ENCODE results near the gene IGFBP6.

The IGFBP6 gene

GRCh38 chr12:53054112-53054878, 43.2 kb upstream of the IGFBP6 start:
- TF ChIP-seq GATA1 (IDR thresholded peaks at IDR 0.05; ENCODE audit: low read depth, low read length) = no peak
- no peak for TF ChIP-seq POLR2A (IDR thresholded peaks at IDR 0.05; ENCODE audit: low read length)
- DNase-seq = peak; percentile 88 to 93

DNA sequence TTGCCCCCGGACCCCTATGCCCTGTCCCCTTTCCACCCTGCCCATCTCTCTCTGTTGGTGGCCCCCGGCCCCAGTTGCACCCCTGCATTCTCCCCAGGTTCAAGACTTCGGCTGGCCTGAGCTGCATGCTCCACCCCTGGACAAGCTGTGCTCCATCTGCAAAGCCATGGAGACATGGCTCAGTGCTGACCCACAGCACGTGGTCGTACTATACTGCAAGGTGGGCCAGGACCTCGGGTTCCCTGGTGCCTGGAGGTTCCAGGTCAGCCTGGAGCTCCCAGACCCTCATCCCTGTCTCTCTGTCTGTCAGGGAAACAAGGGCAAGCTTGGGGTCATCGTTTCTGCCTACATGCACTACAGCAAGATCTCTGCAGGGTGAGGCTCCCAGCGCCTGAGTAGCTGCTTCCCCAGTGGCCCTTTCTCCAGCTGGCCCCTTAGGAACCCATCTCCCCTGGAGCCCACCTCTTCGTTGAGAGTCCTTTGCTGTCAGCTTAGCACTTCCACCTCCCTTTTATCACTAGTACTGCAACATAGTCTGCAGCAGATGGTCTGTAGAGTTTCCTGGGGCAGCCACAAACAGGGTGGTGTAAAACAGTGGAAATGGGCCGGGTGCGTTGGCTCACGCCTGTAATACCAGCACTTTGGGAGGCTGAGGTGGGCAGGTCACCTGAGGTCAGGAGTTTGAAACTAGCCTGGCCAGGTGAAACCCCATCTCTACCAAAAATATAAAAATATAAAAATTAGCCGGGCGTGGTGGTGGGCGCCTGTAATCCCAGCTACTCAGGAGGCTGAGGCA, 41.8 kb upstream of the IGFBP6 start:
- TF ChIP-seq GATA1 (IDR thresholded peaks at IDR 0.05; ENCODE audit: low read depth, low read length) = no peak
- no peak for TF ChIP-seq POLR2A (IDR thresholded peaks at IDR 0.05; ENCODE audit: low read length)
- DNase-seq = no peak

DNA sequence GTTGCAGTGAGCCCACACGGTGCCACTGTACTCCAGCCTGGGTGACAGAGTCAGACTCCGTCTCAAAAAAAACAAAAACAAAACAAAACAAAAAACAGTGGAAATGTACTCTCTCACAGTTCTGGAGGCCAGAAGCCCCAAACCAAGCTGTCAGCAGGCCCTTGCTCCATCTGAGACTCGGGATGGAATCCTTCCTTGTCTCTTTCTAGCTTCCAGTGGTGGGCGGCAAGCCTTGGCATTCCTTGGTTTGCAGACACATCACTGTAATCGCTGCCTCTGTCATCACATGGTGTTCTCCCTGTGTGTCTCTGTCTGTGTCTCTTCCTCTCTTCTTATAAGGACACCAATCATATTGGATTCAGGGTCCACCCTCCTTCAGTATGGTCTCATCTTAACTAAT, 41.2 kb upstream of the IGFBP6 start:
- TF ChIP-seq POLR2A (IDR thresholded peaks at IDR 0.05; ENCODE audit: low read length) = no peak
- TF ChIP-seq GATA1 (IDR thresholded peaks at IDR 0.05; ENCODE audit: low read depth, low read length) = no peak
- DNase-seq = no peak

DNA sequence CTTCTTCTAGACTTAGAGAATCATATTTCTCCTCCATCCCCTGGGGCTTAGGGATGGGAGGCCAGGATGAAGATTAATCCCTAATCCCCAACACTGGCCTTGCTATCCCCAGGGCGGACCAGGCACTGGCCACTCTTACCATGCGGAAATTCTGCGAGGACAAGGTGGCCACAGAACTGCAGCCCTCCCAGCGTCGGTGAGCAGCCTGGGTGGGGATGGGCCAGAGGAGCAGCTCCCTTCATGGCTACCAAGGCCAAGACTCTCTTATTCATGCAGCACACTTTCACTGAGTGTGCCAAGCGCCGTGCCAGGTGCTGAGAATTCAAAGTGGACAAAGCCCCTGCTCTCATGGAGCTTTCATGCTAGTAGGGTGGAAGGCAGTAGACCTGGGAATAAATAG, 40.6 kb upstream of the IGFBP6 start:
- no peak for TF ChIP-seq GATA1 (IDR thresholded peaks at IDR 0.05; ENCODE audit: low read depth, low read length)
- no peak for TF ChIP-seq POLR2A (IDR thresholded peaks at IDR 0.05; ENCODE audit: low read length)
- DNase-seq = no peak

GRCh38 chr12:53057816-53058500, 39.5 kb upstream of the IGFBP6 start:
- TF ChIP-seq GATA1 (IDR thresholded peaks at IDR 0.05; ENCODE audit: low read depth, low read length) (no peak), POLR2A (IDR thresholded peaks at IDR 0.05; ENCODE audit: low read length) (no peak)
- no peak for DNase-seq

GRCh38 chr12:53058674-53059433, 38.6 kb upstream of the IGFBP6 start:
- TF ChIP-seq POLR2A (IDR thresholded peaks at IDR 0.05; ENCODE audit: low read length) (no peak), GATA1 (IDR thresholded peaks at IDR 0.05; ENCODE audit: low read depth, low read length) (no peak)
- DNase-seq = no peak

DNA sequence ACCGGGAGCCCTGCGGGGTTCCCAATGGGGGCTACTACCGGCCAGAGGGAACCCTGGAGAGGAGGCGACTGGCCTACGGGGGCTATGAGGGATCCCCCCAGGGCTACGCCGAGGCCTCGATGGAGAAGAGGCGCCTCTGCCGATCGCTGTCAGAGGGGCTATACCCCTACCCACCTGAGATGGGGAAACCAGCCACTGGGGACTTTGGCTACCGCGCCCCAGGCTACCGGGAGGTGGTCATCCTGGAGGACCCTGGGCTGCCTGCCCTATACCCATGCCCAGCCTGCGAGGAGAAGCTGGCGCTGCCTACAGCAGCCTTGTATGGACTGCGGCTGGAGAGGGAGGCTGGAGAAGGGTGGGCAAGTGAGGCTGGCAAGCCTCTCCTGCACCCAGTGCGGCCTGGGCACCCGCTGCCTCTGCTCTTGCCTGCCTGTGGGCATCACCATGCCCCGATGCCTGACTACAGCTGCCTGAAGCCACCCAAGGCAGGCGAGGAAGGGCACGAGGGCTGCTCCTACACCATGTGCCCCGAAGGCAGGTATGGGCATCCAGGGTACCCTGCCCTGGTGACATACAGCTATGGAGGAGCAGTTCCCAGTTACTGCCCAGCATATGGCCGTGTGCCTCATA, 37.9 kb upstream of the IGFBP6 start:
- DNase-seq = no peak
- TF ChIP-seq GATA1 (IDR thresholded peaks at IDR 0.05; ENCODE audit: low read depth, low read length) (no peak), POLR2A (IDR thresholded peaks at IDR 0.05; ENCODE audit: low read length) (no peak)

DNA sequence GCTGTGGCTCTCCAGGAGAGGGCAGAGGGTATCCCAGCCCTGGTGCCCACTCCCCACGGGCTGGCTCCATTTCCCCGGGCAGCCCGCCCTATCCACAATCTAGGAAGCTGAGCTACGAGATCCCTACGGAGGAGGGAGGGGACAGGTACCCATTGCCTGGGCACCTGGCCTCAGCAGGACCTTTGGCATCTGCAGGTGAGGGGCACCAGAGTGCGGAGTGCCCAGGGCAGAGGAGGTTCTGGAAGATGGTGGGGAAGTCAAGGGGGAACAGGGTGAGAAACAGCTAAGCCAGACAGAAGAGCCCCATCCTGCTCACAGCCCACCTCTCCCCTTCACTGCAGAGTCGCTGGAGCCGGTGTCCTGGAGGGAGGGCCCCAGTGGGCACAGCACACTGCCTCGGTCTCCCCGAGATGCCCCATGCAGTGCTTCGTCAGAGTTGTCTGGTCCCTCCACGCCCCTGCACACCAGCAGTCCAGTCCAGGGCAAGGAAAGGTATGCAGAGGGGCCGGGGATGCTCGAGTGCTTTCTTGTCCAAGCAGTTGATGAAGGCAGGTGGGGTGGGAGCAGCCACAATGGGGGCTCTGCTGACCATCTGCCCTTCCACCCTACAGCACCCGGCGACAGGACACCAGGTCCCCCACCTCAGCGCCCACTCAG, 37.3 kb upstream of the IGFBP6 start:
- TF ChIP-seq POLR2A (IDR thresholded peaks at IDR 0.05; ENCODE audit: low read length) (no peak), GATA1 (IDR thresholded peaks at IDR 0.05; ENCODE audit: low read depth, low read length) (no peak)
- no peak for DNase-seq

- TF ChIP-seq POLR2A (IDR thresholded peaks at IDR 0.05; ENCODE audit: low read length) (no peak), GATA1 (IDR thresholded peaks at IDR 0.05; ENCODE audit: low read depth, low read length) (no peak)
- no peak for DNase-seq
Measured at GRCh38 chr12:53060721-53061276, 36.7 kb upstream of the IGFBP6 start.

DNA sequence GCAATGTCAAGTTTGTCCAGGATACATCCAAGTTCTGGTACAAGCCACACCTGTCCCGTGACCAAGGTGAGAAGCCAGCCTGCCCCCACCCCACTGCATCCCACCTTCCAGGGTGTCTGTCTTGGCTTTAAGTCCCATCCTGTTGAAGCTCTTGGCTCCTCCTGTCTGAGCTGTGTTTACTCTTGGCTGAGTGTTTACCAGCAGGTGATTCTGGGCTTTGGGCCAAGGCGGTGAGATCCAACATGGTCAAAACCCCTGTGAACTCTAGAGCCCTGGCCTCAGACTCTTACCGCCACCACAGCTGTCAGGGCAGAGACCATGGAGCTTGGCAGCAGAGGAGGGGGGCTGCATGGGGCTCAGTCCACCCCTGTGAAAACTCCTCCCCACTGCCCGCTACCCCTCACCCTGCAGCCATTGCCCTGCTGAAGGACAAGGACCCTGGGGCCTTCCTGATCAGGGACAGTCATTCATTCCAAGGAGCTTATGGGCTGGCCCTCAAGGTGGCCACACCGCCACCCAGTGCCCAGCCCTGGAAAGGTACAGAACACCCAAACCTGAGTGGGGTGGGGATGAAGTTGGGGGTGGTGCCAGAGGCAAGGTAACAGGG, 36.0 kb upstream of the IGFBP6 start:
- peak in 1 of 2 experiments; percentile 22 for DNase-seq
- TF ChIP-seq POLR2A (IDR thresholded peaks at IDR 0.05; ENCODE audit: low read length) = peak; percentile 21
- TF ChIP-seq GATA1 (IDR thresholded peaks at IDR 0.05; ENCODE audit: low read depth, low read length) = no peak

GRCh38 chr12:53062011-53062961, 35.2 kb upstream of the IGFBP6 start:
- DNase-seq = no peak
- TF ChIP-seq GATA1 (IDR thresholded peaks at IDR 0.05; ENCODE audit: low read depth, low read length) = no peak
- no peak for TF ChIP-seq POLR2A (IDR thresholded peaks at IDR 0.05; ENCODE audit: low read length)

Data from erythroblast (primary cell).